ENCODE results near the gene RGS3.

The RGS3 gene

DNA sequence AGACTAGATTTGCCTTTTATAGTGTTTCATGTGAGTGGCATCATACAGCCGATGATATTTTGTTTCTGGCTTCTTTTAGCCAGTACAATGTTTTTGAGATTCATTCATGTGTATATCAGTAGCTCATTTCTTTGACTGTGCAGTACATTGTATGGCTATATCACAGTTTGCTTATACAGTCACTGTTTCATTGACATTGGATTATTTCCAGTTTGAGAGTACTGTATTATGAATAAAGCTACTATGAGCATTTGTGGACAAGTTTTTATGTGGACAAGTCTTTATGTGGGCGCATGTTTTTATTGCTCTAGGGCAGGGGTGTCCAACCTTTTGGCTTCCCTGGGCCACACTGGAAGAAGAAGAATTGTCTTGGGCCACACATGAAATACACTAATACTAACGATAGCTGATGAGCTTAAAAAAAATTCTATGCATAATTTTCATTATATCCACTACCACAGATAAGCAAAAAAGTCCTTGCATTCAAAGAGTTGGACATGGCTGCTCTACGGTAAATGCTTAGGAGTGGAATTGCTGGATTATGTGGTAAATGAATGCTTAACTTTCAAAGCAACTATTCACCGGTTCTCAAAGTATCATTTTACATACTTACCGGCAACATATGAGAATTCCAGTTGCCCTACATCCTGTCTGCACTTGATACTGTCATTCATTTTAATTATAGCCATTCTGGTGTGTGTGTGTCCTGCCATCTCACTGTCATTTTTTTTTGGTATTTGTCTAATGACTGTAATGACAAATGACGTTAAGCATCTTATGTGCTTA, 177.8 kb downstream of the RGS3 start:
- H3K9me3 ChIP-seq (ENCODE audit: control insufficient read depth, insufficient read depth, low read depth, low read length): no peaks in the 10 kb centered on the region
- no peak overlapping the region for H3K27ac ChIP-seq (ENCODE audit: extremely low read depth, low read depth, low read length)
- POLR2A ChIA-PET: no interaction called here
- H3K4me1 ChIP-seq (ENCODE audit: control insufficient read depth, insufficient read depth, low read length): no peaks in the 10 kb centered on the region
- CTCF ChIA-PET: interaction anchor here (0.8 to 1.3 kb wide), 3 partner anchors 13 to 50 kb away, joined by 3 read pairs; no protein-coding TSS in a partner anchor
- no peak overlapping the region for H3K4me3 ChIP-seq (ENCODE audit: low read depth, low read length)
- no peaks in the 10 kb centered on the region for H3K36me3 ChIP-seq (ENCODE audit: control insufficient read depth in 2 of 2, insufficient read depth in 1 of 2, low read length in 2 of 2)
- TF ChIP-seq KLF8 (tag by site-specific recombination; IDR thresholded peaks at IDR 0.05) (no peak), ZNF48 (tag by site-specific recombination; IDR thresholded peaks at IDR 0.05) (no peak), SP7 (tag by site-specific recombination; IDR thresholded peaks at IDR 0.05) (peak; percentile 39; the same call in 1 of the 2 replicates), KLF16 (tag by site-specific recombination; IDR thresholded peaks at IDR 0.05) (no peak), ZNF302 (tag by site-specific recombination; IDR thresholded peaks at IDR 0.05; ENCODE audit: low read depth) (no peak), HOXC10 (CRISPR knock-in tag; IDR thresholded peaks at IDR 0.05) (no peak), MEIS1 (CRISPR knock-in tag; IDR thresholded peaks at IDR 0.05; ENCODE audit: borderline replicate concordance) (no peak), ZNF140 (tag by site-specific recombination; IDR thresholded peaks at IDR 0.05) (peak; percentile 70), TRIM28 (IDR thresholded peaks at IDR 0.05; ENCODE audit: borderline replicate concordance, low read length) (0 out of 2 replicates have a peak, but pooled peaks have one; percentile 60), SETDB1 (IDR thresholded peaks at IDR 0.05; ENCODE audit: insufficient read length, low read length) (peak; percentile 87), ZFP69B (tag by site-specific recombination; IDR thresholded peaks at IDR 0.05) (no peak), MYNN (tag by site-specific recombination; IDR thresholded peaks at IDR 0.05; ENCODE audit: borderline replicate concordance) (no peak), ZNF223 (tag by site-specific recombination; IDR thresholded peaks at IDR 0.05) (no peak)
- TF ChIP-seq, protein P1, sequence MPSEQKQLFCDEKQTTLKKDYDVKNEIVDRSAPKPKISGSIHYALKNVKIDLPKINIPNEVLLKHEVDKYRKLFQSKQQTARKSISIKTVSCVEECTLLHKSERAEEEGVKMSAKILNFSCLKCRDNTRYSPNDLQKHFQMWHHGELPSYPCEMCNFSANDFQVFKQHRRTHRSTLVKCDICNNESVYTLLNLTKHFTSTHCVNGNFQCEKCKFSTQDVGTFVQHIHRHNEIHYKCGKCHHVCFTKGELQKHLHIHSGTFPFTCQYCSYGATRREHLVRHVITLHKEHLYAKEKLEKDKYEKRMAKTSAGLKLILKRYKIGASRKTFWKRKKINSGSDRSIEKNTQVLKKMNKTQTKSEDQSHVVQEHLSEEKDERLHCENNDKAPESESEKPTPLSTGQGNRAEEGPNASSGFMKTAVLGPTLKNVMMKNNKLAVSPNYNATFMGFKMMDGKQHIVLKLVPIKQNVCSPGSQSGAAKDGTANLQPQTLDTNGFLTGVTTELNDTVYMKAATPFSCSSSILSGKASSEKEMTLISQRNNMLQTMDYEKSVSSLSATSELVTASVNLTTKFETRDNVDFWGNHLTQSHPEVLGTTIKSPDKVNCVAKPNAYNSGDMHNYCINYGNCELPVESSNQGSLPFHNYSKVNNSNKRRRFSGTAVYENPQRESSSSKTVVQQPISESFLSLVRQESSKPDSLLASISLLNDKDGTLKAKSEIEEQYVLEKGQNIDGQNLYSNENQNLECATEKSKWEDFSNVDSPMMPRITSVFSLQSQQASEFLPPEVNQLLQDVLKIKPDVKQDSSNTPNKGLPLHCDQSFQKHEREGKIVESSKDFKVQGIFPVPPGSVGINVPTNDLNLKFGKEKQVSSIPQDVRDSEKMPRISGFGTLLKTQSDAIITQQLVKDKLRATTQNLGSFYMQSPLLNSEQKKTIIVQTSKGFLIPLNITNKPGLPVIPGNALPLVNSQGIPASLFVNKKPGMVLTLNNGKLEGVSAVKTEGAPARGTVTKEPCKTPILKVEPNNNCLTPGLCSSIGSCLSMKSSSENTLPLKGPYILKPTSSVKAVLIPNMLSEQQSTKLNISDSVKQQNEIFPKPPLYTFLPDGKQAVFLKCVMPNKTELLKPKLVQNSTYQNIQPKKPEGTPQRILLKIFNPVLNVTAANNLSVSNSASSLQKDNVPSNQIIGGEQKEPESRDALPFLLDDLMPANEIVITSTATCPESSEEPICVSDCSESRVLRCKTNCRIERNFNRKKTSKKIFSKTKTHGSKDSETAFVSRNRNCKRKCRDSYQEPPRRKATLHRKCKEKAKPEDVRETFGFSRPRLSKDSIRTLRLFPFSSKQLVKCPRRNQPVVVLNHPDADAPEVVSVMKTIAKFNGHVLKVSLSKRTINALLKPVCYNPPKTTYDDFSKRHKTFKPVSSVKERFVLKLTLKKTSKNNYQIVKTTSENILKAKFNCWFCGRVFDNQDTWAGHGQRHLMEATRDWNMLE (tag by site-specific recombination; conservative IDR thresholded peaks at IDR 0.05; ENCODE audit: low read depth): no peak
- TF ChIP-seq, protein P2, sequence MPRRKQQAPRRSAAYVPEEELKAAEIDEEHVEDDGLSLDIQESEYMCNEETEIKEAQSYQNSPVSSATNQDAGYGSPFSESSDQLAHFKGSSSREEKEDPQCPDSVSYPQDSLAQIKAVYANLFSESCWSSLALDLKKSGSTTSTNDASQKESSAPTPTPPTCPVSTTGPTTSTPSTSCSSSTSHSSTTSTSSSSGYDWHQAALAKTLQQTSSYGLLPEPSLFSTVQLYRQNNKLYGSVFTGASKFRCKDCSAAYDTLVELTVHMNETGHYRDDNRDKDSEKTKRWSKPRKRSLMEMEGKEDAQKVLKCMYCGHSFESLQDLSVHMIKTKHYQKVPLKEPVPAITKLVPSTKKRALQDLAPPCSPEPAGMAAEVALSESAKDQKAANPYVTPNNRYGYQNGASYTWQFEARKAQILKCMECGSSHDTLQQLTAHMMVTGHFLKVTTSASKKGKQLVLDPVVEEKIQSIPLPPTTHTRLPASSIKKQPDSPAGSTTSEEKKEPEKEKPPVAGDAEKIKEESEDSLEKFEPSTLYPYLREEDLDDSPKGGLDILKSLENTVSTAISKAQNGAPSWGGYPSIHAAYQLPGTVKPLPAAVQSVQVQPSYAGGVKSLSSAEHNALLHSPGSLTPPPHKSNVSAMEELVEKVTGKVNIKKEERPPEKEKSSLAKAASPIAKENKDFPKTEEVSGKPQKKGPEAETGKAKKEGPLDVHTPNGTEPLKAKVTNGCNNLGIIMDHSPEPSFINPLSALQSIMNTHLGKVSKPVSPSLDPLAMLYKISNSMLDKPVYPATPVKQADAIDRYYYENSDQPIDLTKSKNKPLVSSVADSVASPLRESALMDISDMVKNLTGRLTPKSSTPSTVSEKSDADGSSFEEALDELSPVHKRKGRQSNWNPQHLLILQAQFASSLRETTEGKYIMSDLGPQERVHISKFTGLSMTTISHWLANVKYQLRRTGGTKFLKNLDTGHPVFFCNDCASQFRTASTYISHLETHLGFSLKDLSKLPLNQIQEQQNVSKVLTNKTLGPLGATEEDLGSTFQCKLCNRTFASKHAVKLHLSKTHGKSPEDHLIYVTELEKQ (tag by site-specific recombination; IDR thresholded peaks at IDR 0.05; ENCODE audit: borderline replicate concordance): no peak

DNA sequence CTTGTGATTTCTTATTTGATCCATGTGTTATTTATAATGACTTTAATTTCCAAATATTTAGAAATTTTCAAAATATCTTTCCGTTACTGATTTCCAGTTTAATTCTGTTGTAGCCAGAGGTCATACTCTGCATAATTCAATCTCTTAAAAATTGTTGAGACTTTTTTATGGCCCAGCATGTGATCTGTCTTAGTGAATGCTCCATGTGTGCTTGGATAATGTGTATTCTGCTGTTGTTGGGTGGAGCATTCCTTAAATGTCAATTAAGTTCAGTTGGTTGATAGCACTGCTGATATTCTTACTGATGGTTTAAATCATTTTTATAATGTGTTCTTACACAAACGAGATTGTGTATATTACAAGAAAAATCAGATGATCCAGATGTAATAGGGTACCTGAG, 180.8 kb downstream of the RGS3 start:
- Histone ChIP-seq H3K4me1 (ENCODE audit: control insufficient read depth, insufficient read depth, low read length) (no peaks in the 10 kb centered on the region), H3K36me3 (ENCODE audit: control insufficient read depth in 2 of 2, insufficient read depth in 1 of 2, low read length in 2 of 2) (no peaks in the 10 kb centered on the region), H3K4me3 (ENCODE audit: low read depth, low read length) (no peak overlapping the region), H3K27ac (ENCODE audit: extremely low read depth, low read depth, low read length) (no peak overlapping the region), H3K9me3 (ENCODE audit: control insufficient read depth, insufficient read depth, low read depth, low read length) (no peaks in the 10 kb centered on the region)
- POLR2A ChIA-PET: no interaction called here
- CTCF ChIA-PET: interaction anchor here (0.7 to 1.3 kb wide), 2 partner anchors 53 to 198 kb away, joined by 3 to 6 read pairs; no protein-coding TSS in a partner anchor
- TF ChIP-seq ZNF423 (tag by site-specific recombination; IDR thresholded peaks at IDR 0.05) (no peak), ZNF660 (tag by site-specific recombination; IDR thresholded peaks at IDR 0.05) (no peak)
- TF ChIP-seq, protein P3, sequence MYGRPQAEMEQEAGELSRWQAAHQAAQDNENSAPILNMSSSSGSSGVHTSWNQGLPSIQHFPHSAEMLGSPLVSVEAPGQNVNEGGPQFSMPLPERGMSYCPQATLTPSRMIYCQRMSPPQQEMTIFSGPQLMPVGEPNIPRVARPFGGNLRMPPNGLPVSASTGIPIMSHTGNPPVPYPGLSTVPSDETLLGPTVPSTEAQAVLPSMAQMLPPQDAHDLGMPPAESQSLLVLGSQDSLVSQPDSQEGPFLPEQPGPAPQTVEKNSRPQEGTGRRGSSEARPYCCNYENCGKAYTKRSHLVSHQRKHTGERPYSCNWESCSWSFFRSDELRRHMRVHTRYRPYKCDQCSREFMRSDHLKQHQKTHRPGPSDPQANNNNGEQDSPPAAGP (tag by site-specific recombination; IDR thresholded peaks at IDR 0.05): no peak

All from HEK293 (cell line).